KBM-7 (cell line): ENCODE measurements around the gene POU2AF2.

ENCODE experiments used
- DNase-seq: peaks from one replicate; pipeline ENCODE4 v3.0.0-alpha.2; 2015
- in situ Hi-C: fragments of 300-500 bp; cut with MboI; formaldehyde crosslinking; loops from 2 replicates; pipeline ENCODE4 v1.14.3; 2020; ENCODE audit warnings: low sequenced_read_pairs, low pct_unique_long_range_greater_than_20kb, mixed read lengths

POU2AF2 gene

GRCh38 chr11:111322534-111322933, 77.0 kb downstream of the POU2AF2 start:
- in situ Hi-C loops = no loop called here
- DNase-seq = no peak

DNA sequence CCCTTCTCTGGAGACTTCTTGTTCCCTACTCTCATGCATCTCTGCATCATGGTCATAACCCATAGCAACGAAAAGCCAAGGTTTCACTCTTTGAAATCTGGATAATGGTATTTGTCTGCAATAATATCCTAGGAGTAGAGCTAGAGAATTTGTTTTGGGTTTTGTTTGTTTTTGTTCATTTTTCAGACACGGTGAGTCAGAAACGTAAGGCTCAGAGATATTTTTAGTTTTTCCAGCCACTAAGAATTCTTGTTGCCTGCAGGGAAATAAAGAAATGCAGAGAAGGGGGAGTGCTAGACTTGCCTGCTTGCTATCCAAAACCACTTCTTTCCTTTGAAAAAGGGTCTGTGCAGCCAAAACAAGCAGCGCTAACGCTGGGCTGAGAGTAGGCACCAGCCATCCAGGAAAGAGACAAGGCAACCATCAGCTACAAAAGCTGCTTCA, 78.8 kb downstream of the POU2AF2 start:
- no peak for DNase-seq
- in situ Hi-C loops = no loop called here

DNA sequence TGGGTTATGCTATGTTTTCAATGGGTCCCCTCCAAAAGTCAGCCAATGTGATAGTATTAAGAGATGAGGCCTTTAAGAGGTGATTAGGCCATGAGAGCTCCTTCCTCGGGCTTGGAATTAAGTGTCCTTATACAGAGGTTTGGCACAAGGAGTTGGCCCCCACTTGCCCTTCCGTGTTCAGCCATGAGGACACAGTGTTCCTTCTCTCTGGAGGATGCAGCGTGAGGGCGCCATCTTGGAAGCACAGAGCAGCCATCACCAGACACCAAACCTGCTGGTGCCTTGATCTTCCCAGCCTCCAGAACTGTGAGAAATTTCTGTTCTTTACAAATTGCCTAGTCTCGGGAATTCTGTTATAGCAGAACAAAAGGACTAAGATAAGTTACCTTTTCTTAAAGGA, 79.7 kb downstream of the POU2AF2 start:
- DNase-seq = no peak
- in situ Hi-C loops = no loop called here

DNA sequence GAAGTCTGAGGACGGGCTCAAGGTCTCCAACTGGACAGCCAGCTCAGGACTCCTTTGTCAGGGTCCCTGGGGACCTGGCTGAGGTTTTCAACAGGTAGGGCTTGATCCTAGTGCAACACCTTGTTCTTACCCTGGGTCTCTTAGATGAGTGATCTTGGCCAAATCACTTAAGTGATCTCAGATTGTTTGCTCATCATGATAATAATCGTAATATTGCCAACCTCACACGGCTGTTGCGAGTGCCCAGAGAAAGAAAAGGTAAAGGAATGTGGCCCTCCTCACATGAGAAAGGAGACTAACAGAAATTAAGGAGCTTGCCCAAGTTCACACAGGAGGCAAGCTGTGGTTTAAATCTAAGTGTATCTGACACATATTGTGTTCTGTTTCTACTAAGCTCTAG, 81.3 kb downstream of the POU2AF2 start:
- in situ Hi-C loops = no loop called here
- no peak for DNase-seq

DNA sequence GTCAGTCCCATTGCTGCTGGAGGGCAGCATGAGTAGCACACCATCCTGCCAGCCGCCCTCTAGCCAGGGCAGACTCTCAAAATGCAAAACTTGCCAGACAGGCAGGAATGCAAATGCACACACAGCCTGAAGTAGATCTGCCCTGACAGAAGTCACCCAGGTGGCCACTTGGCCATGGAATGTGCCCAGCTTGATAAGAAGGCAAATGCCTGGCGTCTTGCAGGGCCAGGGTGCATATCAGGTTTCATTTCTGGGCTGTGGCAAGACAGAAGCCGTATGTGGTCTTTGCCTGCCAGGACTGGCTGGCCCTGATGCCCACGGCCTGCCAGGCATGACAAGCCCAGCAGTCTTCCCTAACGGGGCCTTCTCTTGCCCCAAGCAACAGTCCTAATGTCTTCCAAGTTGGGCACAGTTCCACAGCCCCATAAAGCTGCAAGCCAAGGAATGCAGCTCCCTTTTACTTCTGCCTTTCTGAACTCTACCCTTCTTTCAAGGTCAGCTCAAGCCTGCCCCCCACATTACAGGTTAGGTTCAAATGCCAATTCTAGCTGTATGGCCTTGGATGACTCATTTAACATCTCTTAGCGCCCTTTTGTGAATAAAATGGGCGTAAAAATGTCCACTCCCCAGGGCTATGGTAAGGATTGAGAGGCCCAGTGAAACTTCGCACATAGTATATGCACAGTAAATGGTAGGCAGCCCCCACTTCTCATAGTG, 82.5 kb downstream of the POU2AF2 start:
- in situ Hi-C loops = no loop called here
- DNase-seq = no peak

DNA sequence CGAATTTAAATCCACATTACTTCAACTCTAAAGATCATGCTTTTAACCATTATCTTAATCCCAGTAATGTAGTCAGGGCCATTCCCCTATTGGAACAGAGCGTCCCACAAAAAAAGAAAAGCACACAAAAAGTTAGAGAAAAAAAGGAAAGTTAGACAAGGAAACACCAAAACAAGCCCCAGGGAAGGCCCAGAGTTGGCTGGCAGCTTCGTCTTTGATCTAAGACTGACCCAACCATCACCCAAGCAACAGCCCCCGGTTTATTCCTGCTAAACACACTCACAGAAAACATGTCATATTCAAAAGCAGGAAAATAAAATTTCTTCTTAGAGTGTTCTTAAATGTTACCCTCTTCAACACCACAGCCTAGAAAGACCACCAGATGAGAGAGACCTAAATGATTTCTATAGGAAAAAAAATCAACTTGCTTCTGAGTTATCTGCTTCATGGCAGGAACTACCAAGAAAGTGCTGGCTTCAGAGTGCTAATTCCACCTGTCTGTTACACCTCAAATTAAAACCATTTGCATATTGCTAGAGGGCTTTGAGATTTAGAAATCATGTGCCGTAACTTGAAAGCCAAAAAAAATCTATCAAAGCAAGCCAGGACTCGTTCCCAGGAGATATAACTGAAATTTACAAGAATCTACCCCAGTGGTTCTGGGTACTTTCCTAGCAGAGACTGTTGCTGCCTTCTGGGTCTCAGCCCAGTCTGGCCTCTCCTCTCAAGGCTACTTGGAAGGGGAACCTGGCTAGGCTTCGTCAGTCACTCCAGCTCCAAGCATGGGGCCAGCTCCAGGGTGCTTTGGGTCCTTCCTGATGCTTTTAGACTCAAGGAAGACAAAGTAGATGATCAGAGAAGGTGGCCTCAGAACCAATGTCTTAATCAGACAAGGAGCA, 84.0 kb downstream of the POU2AF2 start:
- no peak for DNase-seq
- in situ Hi-C loops = no loop called here

GRCh38 chr11:111330234-111330893, 84.8 kb downstream of the POU2AF2 start:
- in situ Hi-C loops = no loop called here
- DNase-seq = no peak

DNA sequence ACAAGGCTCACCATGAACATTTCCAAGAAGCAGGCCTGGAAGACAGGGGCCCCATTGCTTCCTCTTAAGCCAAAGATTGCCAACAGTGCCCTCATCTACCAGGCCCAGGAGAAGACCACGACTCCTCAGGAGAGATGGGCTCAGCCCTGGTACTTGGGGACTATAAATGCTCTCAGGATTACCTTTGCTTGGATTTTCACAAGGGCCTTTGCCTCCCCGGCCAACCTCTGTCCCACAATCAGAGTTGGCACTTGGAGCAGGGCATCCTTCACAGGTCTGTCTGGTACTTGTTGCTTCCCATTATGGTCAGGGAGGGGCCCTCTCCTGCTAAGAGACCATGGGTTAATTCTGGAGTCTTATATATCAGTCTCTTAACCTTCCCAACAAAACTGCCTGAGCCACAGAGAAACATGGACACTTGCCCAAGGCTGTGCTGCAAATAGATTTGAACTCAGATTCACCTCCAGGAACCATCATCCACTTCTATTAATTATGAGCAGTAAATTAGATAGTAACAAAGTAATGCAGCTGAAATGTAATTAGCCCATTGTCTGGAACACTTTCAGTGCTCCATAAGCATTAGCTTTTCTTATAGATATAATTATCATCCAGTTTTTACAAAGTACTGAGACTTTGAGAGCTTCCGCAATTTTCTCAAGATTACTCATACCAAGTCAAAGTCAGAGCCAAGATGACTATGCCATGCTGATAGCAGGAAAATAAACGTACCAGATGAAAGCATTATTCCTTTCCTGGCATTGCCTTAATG, 86.4 kb downstream of the POU2AF2 start:
- in situ Hi-C loops = no loop called here
- DNase-seq = no peak

GRCh38 chr11:111334532-111335502, 89.3 kb downstream of the POU2AF2 start:
- no peak for DNase-seq
- in situ Hi-C loops = no loop called here

GRCh38 chr11:111335549-111335948, 90.0 kb downstream of the POU2AF2 start:
- DNase-seq = no peak

More at GRCh38 chr11:111335549-111335948, 90.0 kb downstream of the POU2AF2 start:
- in situ Hi-C loops = no loop called here
